Brain microvascular endothelial cell (primary cell): ENCODE results near the gene TGDS.

ENCODE experiments used
- DNase-seq: peaks from one replicate; pipeline ENCODE4 v3.0.0-alpha.2; 2020
- H3K27ac ChIP-seq: fragments of 250-450 bp; sonication (Bioruptor Pico); 2 replicates; pipeline ENCODE4 v1.5.1; 2020; ENCODE audit warnings: mild to moderate bottlenecking, moderate library complexity
- H3K27me3 ChIP-seq: fragments of 250-450 bp; sonication (Bioruptor Pico); replicated peaks from 2 replicates; pipeline ENCODE4 v1.5.1; 2020; ENCODE audit warnings: mild to moderate bottlenecking
- H3K36me3 ChIP-seq: fragments of 250-450 bp; sonication (Bioruptor Pico); replicated peaks from 2 replicates; pipeline ENCODE4 v1.5.1; 2020; ENCODE audit warnings: mild to moderate bottlenecking
- H3K4me3 ChIP-seq: 2 replicates; pipeline ENCODE4 v1.5.1; 2011; ENCODE audit warnings: low read depth, mild to moderate bottlenecking, control low read depth, low read length, moderate library complexity
- in situ Hi-C: cut with HindIII; loops from 2 replicates; pipeline ENCODE4 v1.10.0; 2017; ENCODE audit warnings: low sequenced_read_pairs, low pct_ligation_motif_present
- TF ChIP-seq, protein P1 (sequence below): IDR thresholded peaks from 2 replicates; pipeline ENCODE4 v1.5.1; 2011; ENCODE audit warnings: low read depth, mild to moderate bottlenecking, moderate library complexity, low read length, control low read depth, inconsistent platforms; ENCODE audit errors: missing control alignments

TGDS gene

DNA sequence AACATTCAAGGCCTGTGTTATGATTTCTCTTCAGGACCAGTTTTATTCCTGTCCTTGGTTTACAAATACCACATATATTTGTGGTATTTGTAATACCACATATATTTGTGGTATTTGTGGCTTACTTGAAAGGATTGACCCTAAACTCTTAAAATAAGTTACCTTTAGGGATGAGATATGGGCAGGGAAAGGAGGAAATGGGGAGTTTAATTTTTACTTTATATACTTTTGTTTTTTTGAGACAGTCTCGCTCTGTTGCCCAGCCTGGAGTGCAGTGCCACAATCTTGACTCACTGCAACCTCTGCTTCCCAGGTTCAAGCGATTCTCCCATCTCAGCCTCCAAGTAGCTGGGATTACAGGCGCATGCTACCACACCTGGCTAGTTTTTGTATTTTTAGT, 2.3 kb upstream of the TGDS start:
- Histone ChIP-seq H3K36me3 (no peaks in the 10 kb centered on the region), H3K27ac (no peak overlapping the region), H3K27me3 (no peaks in the 10 kb centered on the region), H3K4me3 (no peak overlapping the region)
- TF ChIP-seq, protein P1, sequence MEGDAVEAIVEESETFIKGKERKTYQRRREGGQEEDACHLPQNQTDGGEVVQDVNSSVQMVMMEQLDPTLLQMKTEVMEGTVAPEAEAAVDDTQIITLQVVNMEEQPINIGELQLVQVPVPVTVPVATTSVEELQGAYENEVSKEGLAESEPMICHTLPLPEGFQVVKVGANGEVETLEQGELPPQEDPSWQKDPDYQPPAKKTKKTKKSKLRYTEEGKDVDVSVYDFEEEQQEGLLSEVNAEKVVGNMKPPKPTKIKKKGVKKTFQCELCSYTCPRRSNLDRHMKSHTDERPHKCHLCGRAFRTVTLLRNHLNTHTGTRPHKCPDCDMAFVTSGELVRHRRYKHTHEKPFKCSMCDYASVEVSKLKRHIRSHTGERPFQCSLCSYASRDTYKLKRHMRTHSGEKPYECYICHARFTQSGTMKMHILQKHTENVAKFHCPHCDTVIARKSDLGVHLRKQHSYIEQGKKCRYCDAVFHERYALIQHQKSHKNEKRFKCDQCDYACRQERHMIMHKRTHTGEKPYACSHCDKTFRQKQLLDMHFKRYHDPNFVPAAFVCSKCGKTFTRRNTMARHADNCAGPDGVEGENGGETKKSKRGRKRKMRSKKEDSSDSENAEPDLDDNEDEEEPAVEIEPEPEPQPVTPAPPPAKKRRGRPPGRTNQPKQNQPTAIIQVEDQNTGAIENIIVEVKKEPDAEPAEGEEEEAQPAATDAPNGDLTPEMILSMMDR: no peak
- DNase-seq: no peak
- in situ Hi-C loops: no loop called here

DNA sequence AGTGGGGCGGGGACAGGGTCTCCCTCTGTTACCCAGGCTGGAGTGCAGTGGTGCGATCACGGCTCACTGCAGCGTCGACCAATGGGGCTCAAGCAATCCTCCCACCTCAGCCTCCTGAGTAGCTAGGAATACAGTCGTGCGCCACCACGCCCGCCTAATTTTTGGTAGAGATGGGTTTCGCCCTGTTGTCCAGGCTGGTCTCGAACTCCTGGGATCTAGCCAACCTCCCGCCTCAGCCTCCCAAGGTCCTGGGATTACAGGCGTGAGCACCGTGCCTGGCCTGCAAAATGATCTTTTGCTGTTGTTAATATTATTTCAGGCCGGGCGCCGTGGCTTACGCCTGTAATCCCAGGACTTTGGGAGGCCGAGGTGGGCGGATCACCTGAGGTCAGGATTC, 621 bp upstream of the TGDS start:
- Histone ChIP-seq H3K27me3 (no peaks in the 10 kb centered on the region), H3K27ac (no peak overlapping the region), H3K36me3 (peaks cover 14% of the 10 kb centered on the region), H3K4me3 (peak overlapping the region; percentile 97)
- in situ Hi-C loops: no loop called here
- no peak for DNase-seq
- TF ChIP-seq, protein P1: no peak

DNA sequence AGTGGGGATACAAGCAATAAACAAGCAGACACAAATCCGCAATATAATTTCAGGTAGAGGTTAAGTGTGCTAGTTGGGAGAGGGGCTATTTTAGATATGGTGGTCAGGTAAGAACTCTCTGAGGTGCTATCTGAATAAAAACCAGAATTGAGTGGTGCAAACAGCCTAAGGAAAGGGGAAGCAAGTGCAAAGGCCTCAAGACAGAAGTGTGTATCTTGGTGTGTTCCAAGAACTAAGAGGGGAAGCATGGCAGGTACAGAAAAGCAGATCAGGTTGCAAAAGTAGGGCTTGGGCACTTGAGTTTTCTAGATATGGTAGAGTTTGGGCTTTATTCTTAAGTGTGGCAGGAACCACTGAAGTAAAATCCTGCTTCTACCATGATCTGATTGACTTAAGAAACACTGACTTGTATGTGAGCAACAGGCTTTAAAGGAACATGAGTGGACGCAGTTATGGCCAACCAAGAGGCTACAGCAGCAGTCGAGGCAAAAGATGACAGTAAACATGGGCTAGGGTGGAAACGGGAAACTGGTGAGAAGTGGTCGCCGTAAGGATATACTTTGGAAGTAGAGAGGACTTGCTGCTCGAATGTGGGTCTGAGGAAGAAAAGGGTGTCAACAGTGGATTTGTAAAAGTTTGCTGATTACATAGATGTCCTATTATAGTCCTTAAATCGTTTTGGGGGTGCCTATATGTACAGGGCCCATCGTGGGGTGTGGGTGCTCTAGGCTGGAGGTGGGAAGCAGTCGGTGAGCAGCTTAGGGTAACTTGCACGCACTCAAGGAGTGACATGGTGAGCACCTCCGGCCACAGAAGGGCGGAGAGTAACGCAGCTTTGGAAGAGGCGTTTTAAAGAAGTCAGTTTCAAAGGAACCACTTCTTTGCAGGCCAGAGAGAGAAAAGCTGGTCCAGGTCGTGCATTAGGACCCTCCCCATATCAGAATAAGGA, 677 bp downstream of the TGDS start:
- Histone ChIP-seq H3K27ac (peak overlapping the region; percentile 66), H3K36me3 (peaks cover 22% of the 10 kb centered on the region), H3K4me3 (peak overlapping the region; percentile 97), H3K27me3 (no peaks in the 10 kb centered on the region)
- in situ Hi-C loops: no loop called here
- TF ChIP-seq, protein P1: no peak
- no peak for DNase-seq

DNA sequence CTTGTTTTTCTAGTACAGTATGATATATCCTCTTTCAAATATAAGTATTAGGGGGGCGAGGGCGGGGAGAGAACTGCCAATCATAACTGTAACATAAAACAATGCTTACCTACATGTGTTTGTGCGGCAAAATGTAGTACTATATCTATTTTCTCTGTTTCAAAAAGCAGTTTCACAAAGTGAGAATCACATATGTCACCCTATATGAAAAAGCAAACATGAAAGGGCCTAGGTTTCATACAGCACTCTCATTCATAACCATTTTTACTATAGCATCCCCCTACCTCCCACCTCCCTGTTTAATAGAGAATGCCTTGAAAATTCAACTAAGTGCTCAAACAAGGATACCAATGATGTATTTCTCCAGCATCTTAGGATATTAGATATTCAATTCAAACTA, 5.2 kb downstream of the TGDS start:
- Histone ChIP-seq H3K27ac (no peak overlapping the region), H3K36me3 (peaks cover 24% of the 10 kb centered on the region), H3K27me3 (no peaks in the 10 kb centered on the region), H3K4me3 (no peak overlapping the region)
- TF ChIP-seq, protein P1: no peak
- DNase-seq: no peak
- in situ Hi-C loops: no loop called here

DNA sequence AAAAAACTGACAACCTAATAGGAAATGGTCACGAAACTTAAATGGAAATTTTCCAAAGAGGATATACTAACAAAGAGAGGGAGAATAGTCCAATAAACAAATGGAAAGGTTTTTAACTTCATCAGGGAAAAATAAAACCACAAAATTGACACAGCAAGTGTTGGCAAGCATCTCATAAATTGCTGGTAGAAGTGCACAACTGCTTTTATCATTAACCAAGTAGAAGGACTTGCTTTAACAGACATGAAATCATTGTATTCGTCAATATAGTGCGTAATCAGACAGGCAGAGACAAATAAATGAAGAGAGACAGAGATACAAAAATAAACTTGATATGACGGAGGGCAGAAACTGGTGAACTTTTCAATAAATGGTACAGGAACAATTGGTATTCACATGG, 7.4 kb downstream of the TGDS start:
- in situ Hi-C loops: no loop called here
- H3K36me3 ChIP-seq: peaks cover 24% of the 10 kb centered on the region
- no peak overlapping the region for H3K27ac ChIP-seq
- H3K27me3 ChIP-seq: no peaks in the 10 kb centered on the region
- no peak for DNase-seq
- TF ChIP-seq, protein P1: no peak
- H3K4me3 ChIP-seq: no peak overlapping the region
